T-helper 1 cell (primary cell): ENCODE results near the gene SH3PXD2A.
"Not testable (repeated sequence)": the region's sequence is repeated elsewhere in the genome, so short reads cannot be mapped to it uniquely, and the experiment has no call there.

Experiments used
- DNase-seq, 5 donors: peaks; one replicate each; pipeline ENCODE4 v3.0.0-alpha.2; 2012 to 2020

The SH3PXD2A gene

DNA sequence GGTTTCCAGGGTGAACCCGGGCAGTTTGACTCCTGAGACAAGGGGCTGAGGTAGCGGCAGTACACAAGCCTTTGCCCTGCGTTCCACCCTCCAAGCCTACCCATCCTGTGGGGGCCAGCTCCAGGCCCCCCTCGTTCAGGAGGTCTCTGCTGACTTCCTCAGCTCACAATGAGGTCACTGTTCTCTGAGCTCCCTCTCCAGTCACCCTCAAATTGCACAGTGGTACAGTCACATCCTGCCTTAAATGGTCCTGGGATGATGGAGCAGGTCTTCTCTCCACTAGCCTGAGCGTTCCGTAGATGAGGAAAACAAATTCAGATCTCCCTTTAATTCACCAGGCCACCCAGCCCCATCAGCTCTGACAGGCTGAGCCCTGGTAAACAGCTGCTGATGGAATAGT is 90.2 kb downstream of the SH3PXD2A start:
- peak in 1 of 5 donors; percentile 48 for DNase-seq

DNA sequence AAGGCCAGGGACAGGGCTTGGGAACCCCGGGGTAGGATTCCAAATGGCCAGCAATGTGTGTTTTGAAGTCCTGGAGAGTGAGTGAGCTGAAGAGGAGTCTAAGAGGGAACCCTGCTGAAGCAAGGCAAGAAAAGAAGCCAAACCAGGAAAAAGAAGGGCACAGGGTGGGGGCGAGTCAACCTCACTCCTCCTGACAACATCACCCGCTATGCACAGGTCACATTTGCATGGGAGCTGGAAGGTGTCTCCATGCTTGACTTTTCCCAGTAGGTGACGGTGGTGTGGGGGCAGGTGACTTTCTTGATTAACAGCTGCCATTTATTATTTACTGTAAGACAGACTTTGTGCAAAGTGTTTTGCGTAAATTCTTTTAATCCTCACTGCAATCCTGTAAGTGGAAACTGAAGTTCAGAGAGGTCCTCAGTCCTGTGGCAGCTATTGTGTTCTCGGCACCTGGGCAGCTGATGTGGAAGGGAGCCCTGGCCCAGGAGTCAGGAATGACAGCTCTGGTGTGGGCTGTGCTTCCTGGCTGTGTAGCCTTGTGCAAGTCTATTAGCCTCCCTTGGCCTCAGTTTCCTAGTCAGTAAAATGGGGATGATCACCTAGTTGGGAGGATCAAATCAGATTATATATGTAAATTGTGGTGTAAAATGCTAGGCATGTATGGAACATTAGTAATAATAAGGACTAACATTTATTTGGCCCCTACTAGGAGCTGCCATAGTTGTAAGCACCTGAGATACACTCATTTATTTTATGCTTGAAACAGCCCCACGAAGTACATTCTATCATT is 90.9 kb downstream of the SH3PXD2A start:
- no peak for DNase-seq

DNA sequence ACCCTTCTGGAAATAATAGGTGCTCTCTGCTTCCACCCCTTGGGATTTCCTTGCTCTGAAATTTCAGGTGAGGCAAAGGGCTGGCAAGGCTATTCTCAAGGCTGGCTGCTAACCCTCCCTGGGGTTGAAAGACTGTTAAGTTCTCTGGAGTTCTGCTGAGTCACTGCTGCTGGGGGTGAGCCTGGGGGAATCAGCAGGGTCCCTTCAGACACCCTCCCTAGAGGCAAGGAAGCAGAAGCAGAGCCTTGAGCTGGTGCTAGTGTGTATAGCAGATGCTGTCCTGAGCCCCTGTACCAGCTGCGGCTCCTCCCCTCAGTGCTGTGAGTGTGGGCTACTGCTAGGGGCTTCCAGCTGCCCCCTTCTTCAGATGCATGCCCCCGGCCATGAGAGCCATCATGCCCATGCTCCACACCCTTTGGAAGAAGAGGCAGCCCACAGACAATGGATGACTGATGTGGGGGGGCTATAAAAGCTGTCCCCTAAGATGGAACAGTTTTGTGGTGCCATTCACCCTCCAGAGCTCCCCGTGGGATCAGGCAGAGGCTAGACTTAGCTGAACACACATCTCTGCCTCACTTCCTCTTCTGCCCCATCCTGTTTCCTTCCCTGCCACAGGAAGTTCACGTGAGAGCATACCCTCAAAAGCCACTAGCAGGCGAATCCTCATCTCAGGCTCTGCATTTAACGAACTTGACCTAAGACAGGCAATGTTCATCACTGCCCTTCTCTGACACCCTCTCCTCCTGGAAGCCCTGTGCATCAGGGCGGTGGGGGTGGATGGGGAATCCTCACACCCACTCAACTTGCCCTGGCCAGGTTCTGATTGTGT is 91.8 kb downstream of the SH3PXD2A start:
- peak in 1 of 5 donors; percentile 79 for DNase-seq

DNA sequence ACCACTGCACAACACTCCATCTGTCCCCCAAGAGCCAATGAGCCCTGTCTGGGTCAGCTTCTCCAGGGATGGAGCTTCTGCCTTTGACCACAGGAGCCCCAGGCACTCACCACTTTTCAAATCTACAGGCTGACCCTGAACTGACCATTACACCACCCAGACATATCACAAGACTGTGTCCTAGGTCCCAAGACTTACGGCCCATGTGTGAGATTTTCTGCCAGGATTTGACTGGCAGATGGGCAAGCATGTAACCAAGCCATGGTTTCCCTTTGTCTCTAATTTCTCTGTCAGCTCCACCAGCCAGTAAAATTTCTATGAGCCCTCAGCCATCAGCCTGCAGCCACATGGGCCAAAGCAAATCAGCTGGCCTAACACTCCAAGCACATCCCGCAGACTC is 92.5 kb downstream of the SH3PXD2A start:
- DNase-seq = no peak

DNA sequence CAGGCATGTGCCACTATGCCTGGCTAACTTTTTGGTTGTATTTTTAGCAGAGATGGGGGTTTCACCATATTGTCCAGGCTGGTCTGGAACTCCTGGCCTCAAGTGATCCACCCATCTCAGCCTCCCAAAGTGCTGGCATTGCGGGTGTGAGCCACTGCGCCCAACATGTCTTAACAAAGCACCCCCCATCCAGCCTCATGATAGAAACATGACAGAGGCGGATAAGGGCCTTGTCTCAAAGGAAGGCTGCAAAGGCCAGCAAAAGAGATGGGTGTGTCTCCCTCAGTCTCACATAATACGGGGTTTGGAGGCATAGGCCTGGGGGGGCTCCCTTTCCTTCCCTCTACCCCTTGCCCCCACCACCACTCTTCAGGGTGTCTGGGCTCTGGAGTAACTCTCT is 93.2 kb downstream of the SH3PXD2A start:
- no peak for DNase-seq

DNA sequence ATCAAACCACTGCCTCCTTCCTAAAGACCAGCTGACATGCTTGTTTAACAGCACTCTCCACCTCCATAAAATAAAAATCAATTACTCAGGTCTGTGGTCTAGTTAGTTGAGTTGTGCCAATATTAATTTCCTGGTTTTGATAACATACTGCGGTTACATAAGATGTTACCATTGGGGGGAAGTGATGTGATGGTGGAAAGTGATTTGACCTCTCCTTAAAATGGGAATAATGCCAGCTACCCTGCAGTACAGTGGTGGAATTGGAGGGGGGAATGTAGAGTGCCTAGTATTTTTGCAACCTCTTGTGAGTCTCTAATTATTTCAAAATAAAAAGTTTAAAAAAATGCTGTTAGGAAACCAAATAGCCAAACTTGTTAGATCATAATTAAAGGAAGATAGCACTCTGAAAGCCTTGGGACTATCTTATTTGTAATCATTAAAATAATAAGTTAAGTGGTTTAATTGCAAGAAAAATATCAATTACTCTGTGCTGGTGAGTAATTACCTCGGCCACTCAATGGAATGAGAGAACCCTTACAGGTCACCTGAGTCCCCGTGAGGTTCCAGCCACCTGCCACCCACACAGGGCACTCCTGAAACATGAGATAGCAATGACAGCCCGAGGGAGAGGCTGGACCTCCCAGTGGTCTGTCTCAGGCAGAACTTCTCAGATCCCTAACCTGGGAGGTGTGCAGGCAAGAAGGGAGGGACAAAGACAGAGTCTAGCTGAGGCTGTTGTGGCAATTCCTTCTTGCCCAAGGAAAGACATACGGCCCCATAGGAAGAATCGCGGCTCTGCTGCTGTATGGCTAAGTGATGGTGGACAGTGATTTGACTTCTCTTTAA is 94.1 kb downstream of the SH3PXD2A start:
- no peak for DNase-seq

DNA sequence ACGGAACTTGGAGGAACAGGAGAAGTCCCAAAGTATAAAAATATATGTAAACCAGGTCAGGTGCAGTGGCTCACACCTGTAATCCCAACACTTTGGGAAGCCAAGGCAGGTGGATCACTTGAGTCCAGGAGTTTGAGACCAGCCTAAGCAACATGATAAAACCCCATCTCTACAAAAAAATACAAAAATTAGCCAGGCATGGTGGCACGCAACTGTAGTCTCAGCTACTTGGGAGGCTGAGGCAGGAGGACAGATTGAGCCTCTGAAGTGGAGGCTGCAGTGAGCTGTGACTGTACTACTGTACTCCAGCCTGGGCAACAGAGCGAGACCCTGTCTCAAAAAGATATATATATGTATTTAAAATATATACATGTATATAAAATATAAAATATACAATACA is 95.1 kb downstream of the SH3PXD2A start:
- DNase-seq = not testable (repeated sequence)

DNA sequence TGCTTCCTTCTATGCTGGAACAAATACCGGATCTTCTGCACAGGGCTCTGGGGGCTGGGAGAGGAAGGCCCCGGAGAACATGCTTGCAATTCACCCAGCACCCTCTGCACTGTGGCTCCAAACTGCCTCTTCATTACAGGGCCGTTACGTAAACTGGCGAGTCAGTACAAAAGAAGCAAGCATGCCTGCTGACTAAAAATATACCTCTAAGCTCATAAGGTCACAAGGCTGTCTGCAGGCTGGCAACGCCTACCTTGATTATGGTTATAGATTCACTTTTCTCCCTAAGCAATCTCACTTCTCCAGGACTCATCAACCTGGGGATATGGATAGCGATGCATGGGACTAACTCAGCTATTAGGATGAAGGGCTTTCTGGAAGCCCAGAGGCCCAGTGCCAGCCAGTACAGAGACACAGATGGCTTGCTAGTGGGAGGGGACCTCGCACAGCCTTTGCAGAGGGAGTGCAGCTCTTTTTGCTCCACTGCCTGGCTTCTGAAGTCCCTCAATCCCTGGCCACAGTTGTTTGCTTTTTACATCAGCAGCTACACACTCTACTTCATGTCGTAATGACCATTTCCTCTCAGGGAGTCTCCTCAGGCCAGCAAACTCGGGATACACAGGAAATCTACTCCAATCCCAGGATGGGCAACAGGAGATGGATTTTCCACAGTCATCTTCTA is 96.1 kb downstream of the SH3PXD2A start:
- peak in 1 of 5 donors; percentile 87 for DNase-seq

DNA sequence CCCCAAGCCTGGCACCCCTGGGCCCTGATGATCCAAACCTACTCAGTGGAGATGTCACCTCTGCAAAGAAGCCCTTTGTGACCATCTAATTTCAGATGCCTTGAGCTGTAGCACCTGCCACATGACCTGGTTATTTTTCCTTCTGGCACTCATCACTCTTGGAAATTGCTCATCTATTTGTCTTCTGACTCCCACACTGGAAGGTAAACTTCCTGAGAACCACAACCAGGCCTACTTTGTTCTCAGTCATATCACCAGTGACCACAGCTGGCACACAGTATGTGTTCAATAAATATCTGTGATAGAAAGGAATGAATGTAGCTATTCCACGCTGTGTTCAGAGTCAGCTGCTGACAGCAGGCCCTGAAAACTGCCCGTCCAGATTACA is 97.1 kb downstream of the SH3PXD2A start:
- DNase-seq = peak in 1 of 5 donors; percentile 18

DNA sequence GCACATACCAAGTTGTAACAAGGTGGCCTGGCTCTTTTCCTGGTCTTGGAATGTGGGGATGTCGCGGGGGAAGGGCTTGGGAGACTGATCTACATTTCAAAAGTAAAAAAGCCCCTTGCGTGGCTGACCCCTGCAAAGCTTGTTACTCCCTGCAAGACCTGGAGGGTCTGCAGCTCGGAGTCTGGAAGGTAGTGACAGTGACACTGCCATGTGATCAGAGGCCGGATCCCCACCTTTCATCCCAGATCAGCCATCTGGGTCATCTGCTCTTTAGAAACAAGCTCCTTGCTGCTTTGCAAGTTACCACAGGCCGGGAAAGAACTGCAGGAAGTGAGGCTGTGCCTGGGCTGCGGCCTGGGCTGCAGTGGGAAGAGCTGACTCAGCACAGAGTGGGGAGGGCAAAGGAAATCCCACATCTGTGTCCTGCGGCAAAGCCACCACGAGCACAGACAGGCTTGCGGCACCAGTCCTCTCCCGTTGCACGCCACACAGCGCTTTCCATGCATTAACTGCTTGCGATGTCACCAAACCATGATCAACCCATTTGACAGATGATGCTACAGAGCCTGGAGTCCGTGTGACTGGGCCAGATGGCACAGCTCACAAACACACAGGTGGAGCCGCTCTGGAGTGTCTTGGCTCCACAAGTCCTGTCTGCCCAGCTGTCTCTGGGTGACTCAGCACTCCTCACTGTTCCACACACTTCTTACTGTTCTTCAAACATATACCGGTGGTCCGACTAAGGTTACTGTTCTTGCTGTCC is 97.7 kb downstream of the SH3PXD2A start:
- peak in 3 of 5 donors; percentile 18 to 93 (median 25) for DNase-seq

DNA sequence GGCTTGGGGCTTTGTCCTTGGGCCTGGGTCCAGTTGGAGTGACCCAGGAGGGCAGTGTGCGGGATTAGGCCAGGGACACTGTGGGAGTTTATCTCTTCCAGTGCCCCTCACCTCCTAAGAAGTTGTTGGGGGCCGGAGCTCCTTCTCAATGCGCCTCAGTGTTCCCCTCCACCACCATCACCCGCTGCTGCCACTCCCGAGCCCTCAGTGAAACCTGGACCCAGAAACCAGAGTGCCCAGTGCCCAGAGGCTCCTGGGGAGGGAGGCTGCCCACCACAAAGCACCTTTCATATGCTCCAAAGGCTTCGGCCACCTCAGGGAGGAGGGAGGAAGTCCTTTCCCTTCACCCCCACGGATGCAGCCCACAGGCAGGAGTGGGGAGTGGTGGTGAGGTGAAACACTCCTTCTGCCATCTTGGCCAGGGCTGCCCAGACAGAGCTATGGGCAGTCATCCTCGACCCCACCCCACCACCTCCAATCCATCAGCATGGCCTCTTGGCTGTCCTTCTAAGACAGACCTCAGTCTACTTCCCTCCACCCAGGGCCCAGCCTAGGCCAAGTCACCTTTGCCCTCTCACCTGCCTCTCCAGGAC is 99.0 kb downstream of the SH3PXD2A start:
- no peak for DNase-seq

DNA sequence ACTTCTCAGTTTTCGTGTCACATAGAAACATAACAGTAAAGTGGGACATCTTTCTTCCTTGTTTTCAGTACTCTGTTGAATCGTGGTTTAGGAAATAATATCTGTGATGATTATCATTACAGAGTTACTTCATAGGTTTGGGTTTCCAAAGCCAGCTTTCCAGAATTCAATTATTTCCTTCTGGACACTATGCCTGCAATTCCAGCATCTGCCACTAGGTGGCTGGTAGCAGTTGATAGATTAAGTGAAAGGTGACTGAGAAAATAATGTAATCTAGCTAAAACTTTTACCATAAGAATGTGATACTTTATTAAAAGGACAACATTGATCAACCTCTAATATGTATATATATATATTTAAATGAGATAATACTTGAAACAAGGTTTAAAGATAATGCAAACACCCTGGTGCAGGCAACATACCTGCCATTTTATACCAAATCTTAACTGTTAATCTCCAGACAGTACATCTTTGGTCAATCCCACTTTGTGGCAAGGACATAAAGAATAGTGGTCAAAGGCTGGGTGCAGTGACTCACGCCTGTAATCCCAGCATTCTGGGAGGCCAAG is 102.6 kb downstream of the SH3PXD2A start:
- DNase-seq = peak in 1 of 5 donors; percentile 23

DNA sequence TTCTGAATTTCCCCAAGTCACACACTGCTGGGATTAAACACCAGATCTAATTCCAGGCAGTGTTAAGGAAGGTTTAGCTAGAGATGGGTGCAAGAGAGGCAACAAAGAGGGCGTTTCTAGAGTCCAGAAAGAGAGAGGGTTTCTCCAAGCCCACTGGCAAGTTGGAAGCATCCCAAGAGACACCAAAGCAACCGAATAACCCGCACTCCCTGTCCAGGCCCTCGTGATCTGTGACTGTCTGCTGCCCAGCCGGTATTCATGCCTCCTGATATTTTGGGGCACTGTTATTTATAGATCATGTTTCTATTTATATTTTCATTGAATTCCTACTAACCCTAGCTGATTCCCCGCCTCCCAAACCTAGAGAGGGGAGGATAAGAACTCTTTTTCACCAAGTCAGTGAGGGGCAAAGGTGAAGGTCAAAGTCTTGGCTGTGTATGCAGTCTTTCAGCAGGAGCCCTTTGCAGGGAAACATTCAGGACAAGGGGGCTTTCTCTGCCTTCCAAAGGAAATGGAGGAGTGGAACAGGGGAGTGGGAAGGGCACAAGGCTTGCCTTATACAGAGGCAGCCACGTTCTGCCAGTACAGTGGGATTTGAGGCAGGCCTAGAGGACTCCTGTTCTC is 103.6 kb downstream of the SH3PXD2A start:
- DNase-seq = no peak

DNA sequence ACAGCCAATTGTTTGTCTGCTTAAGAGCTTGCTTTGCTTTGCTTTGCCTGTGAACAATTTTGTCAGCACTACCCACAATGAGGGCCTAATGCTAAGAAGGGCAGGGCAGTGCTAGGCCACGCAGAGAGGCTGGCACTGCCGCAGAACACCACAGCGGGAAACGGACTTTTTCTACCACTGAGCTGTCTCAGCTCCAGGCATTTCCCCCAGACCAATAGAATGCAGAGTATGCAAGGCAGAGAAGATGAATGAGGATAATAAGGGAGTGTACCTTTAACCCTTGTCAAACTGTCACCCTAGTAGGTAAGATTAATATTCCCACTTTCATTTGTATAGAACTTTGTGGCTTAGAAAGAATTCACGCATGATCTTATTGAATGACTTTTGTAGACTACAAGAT is 104.5 kb downstream of the SH3PXD2A start:
- DNase-seq = no peak

DNA sequence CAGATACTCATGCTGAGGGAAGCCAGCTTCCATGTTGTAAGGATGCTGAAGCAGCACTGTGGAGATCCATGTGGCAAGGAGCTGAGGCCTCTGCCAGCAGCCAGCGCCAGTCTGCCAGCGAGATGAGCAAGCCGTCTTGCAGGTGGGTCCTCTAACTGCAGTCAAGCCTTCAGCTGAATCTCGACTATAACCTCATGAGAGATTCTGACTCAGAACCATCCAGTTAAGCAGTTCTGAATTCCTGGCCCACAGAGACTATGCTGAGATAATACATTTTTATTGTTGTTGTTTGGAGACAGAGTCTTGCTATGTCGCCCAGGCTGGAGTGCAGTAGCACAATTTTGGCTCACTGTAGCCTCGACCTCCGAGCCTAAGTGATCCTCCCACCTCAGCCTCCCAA is 105.6 kb downstream of the SH3PXD2A start:
- no peak for DNase-seq

DNA sequence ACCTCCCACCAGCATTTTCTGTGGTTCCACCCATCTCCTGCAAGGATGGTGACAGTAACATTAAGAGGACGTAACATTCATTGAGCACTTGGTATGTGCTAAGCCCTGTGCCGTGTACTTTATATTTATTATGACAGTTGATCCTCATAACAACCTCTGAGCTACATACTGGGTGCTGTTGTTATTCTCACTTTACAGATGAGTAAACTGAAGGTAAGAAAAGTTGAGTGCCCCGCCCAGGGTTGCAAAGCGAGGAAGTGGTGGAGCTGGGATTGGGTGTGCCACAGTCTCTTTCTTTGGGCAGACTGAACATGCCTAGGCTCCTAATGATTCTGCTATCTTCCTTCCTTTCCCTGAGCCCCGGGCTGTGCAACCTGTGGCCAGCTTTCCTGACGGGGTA is 107.4 kb downstream of the SH3PXD2A start:
- DNase-seq = peak in 1 of 5 donors; percentile 88

DNA sequence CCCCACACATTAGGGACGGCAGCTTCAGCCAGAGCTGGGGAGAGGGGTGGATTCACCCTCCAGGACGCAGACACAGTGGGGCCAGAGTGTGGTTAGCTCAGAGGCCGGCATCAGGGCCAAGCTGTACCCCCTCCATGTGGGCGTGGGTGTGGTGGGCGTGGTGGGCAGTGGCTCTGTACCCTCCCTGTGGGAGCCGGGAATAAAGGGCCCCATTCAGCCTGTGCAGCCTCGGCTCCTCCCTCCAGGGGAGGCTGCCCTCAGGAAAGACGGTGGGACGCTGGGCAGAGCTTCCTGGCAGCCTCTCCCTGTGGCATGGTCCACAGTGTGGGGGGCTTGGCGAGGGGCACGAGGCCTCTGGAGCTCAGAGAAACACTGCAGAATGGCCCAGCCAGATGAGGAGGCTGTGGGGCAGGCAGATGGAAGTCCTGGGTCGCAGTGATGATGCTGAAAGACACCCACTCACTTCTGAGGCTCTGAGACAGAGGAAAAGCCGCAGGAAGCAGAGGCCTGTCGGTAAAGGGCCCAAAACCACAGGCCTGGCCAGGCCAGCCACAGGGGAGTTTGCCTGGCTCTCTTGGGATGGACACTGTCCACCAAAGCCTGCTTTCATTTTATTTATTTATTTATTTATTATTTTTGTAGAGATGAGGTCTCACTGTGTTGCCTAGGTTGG is 108.0 kb downstream of the SH3PXD2A start:
- DNase-seq = peak in 1 of 5 donors; percentile 42

DNA sequence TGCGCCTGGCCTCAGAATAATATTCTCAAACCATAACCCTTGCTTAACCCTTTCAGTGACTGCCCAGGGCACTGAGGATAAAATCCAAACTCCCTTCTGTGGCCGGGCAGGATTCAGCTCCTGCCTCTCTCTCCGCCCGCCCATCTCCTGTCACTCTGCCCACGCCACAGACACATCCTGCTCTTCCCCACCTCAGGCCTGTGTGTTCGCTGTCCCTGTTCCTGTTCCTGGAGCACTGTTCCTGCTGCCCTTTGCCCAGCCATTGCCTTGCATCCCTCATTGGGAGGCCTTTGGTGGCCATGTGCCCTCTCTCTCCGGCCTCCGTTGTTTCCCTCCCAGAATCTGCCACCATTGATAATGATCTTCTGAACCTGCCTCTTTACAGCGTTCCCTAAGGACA is 108.8 kb downstream of the SH3PXD2A start:
- DNase-seq = no peak

DNA sequence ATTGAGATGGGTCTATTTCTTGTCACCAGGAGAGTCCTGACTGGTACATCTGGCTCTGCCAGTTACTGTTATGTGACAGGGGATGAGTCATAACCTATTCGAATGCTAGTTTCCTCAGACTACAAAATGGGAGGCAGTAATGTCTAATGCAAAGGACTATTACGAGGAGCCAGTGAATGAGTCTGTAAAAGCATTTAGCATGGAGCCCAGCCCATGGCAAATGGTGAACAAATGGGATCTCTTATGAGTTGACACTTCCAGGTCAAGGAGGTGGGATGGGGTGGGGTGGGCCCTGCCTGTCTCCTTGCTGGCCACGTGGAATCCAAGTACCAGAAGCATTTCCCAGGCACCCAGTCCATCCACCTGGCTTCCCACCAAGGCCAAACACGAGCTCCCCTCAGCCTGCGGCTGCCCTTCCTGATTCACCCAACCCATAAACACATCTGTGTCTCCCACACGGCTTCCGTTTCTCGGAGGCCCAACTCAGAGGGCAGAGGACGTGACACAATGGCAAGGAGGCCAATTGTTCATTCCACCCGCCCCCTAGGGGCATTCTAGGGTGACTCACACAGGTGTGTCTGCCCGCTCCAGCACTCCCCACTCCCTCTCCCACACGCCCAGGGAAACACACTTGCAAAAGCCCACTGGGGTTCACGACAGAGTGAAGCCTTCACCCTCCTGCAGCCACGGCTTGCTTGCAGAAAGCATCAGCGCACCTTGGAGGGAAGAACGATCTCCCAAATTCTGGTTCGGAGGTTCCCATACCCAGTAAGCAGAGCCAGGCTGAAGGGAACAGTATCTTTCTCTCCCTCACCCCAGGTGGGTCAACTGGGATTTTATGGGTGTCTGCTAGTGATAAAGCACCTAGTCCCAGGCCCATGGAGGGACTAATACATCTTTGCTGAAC is 109.8 kb downstream of the SH3PXD2A start:
- peak in 4 of 5 donors; percentile 16 to 83 (median 24) for DNase-seq
